Liver (tissue), 9 donors: ENCODE measurements around the gene ARVCF. TPM values are rescaled to one million over a fixed set of nuclear protein-coding genes. Genes with fewer than 3 reads are reported as not detected.

Source experiments
- DNase-seq: peaks from one replicate; pipeline ENCODE4 v3.0.0-alpha.2; 2017; ENCODE audit warnings: low spot score
- H3K27ac ChIP-seq, 2 donors: one replicate each; pipeline ENCODE4 v1.7.0; 2013; ENCODE audit warnings: inconsistent platforms in 2 of 2, low read length in 2 of 2, control low read depth in 1 of 2, low read depth in 1 of 2, mild to moderate bottlenecking in 1 of 2
- H3K27me3 ChIP-seq, 4 donors: one replicate each; pipeline versions ENCODE4 v1.6.1 to v1.7.0; 2013; ENCODE audit warnings: low read length in 3 of 4, inconsistent platforms in 1 of 4, mild to moderate bottlenecking in 1 of 4, moderate library complexity in 1 of 4; ENCODE audit not compliant: control insufficient read depth in 4 of 4, insufficient read depth in 4 of 4
- H3K36me3 ChIP-seq, 4 donors: one replicate each; pipeline versions ENCODE4 v1.6.1 to v1.7.0; 2013; ENCODE audit warnings: low read length in 3 of 4, mild to moderate bottlenecking in 3 of 4, low read depth in 1 of 4, moderate library complexity in 1 of 4; ENCODE audit not compliant: control insufficient read depth in 4 of 4, insufficient read depth in 3 of 4
- H3K4me1 ChIP-seq, 4 donors: one replicate each; pipeline versions ENCODE4 v1.6.1 to v1.7.0; 2013; ENCODE audit warnings: low read length in 3 of 4, mild to moderate bottlenecking in 3 of 4, moderate library complexity in 1 of 4; ENCODE audit not compliant: control insufficient read depth in 4 of 4, insufficient read depth in 4 of 4
- H3K4me3 ChIP-seq, 3 donors: one replicate each; pipeline versions ENCODE4 v1.6.1 to v1.7.0; 2013; ENCODE audit warnings: low read length in 3 of 3, control low read depth in 1 of 3, low read depth in 1 of 3, mild to moderate bottlenecking in 1 of 3
- H3K9ac ChIP-seq, 2 donors: one replicate each; pipeline ENCODE4 v1.7.0; 2013; ENCODE audit warnings: low read length in 2 of 2, mild to moderate bottlenecking in 2 of 2, moderate library complexity in 2 of 2, control low read depth in 1 of 2, low read depth in 1 of 2
- H3K9me3 ChIP-seq, 4 donors: one replicate each; pipeline versions ENCODE4 v1.6.1 to v1.7.0; 2013; ENCODE audit warnings: low read length in 3 of 4; ENCODE audit not compliant: control insufficient read depth in 4 of 4
- FOXA1 ChIP-seq: IDR thresholded peaks from 2 replicates; pipeline ENCODE4 v1.6.1; 2016; ENCODE audit warnings: antibody characterized with exemption
- FOXA2 ChIP-seq: IDR thresholded peaks from 2 replicates; pipeline ENCODE4 v1.6.1; 2016; ENCODE audit warnings: antibody characterized with exemption
- GABPA ChIP-seq, 2 donors: IDR thresholded peaks in 1 of 2; conservative IDR thresholded peaks in 1 of 2; 2 replicates each; pipeline ENCODE4 v1.6.1; 2016; ENCODE audit warnings: antibody characterized with exemption in 2 of 2, mild to moderate bottlenecking in 1 of 2, moderate library complexity in 1 of 2
- HNF4A ChIP-seq, 2 donors: conservative IDR thresholded peaks; 2 replicates each; pipeline ENCODE4 v1.6.1; 2016; ENCODE audit warnings: antibody characterized with exemption in 2 of 2, mild to moderate bottlenecking in 2 of 2
- HNF4G ChIP-seq: IDR thresholded peaks from 2 replicates; pipeline ENCODE4 v1.6.1; 2016; ENCODE audit warnings: antibody characterized with exemption
- JUND ChIP-seq, 2 donors: IDR thresholded peaks; 2 replicates each; pipeline ENCODE4 v1.6.1; 2016; ENCODE audit warnings: antibody characterized with exemption in 2 of 2
- NR2F2 ChIP-seq: IDR thresholded peaks from 2 replicates; pipeline ENCODE4 v1.6.1; 2016; ENCODE audit warnings: antibody characterized with exemption
- RXRA ChIP-seq, 2 donors: IDR thresholded peaks; 2 replicates each; pipeline ENCODE4 v1.6.1; 2017 to 2018; ENCODE audit warnings: antibody characterized with exemption in 2 of 2, mild to moderate bottlenecking in 1 of 2
- TAF1 ChIP-seq: conservative IDR thresholded peaks from 2 replicates; pipeline ENCODE4 v1.6.1; 2016; ENCODE audit warnings: antibody characterized with exemption, mild to moderate bottlenecking
- YY1 ChIP-seq: IDR thresholded peaks from 2 replicates; pipeline ENCODE4 v1.6.1; 2016; ENCODE audit warnings: antibody characterized with exemption, mild to moderate bottlenecking
- WGBS: extraction: QIAGEN DNeasy Blood & Tissue Kit; methylation state at CpG from one replicate; pipeline ENCODE4 v1.1.7; 2013; 5-methylcytosine and 5-hydroxymethylcytosine counted together
- polyA plus RNA-seq, 2 donors: library from polyadenylated mRNA; stranded (reverse) in 1 of 2; unstranded in 1 of 2; fragments of 200-250 nt in 1 of 2; fragments of >200 nt in 1 of 2; fragmentation: Nextera tagmentation in 1 of 2; extraction: Ambion mirVana in 1 of 2; gene quantifications; one replicate each; pipeline versions ENCODE4 v1.2.1 to v1.2.3, GENCODE V29; 2013 to 2015
- total RNA-seq, 2 donors: library from RNA; depleted of rRNA; stranded (reverse); fragments of >200 nt; gene quantifications; one replicate each; pipeline ENCODE4 v1.2.3, GENCODE V29; 2014
- TF ChIP-seq, protein P1 (sequence below): IDR thresholded peaks from 2 replicates; pipeline ENCODE4 v1.6.1; 2016; ENCODE audit warnings: antibody characterized with exemption
- TF ChIP-seq, protein P2 (sequence below): IDR thresholded peaks from 2 replicates; pipeline ENCODE4 v1.6.1; 2016; ENCODE audit warnings: antibody characterized with exemption
- TF ChIP-seq, protein P3 (sequence below): fragments of 150-350 bp; IDR thresholded peaks from 2 replicates; pipeline ENCODE4 v1.5.1; 2017; ENCODE audit warnings: improper control_type of control experiment, low read depth, low read length; ENCODE audit not compliant: missing input control
- TF ChIP-seq, protein P4 (sequence below): IDR thresholded peaks from 2 replicates; pipeline ENCODE4 v1.6.1; 2016; ENCODE audit warnings: antibody characterized with exemption, mild to moderate bottlenecking
- donor health status: healthy.
- donor health status: healthy.
- donor health status: healthy.
- donor health status: healthy.
- donor health status: healthy.

The ARVCF gene
- total and polyA plus RNA-seq, 4 donors, result 3.8 to 48.8 (median 26.1) TPM

DNA sequence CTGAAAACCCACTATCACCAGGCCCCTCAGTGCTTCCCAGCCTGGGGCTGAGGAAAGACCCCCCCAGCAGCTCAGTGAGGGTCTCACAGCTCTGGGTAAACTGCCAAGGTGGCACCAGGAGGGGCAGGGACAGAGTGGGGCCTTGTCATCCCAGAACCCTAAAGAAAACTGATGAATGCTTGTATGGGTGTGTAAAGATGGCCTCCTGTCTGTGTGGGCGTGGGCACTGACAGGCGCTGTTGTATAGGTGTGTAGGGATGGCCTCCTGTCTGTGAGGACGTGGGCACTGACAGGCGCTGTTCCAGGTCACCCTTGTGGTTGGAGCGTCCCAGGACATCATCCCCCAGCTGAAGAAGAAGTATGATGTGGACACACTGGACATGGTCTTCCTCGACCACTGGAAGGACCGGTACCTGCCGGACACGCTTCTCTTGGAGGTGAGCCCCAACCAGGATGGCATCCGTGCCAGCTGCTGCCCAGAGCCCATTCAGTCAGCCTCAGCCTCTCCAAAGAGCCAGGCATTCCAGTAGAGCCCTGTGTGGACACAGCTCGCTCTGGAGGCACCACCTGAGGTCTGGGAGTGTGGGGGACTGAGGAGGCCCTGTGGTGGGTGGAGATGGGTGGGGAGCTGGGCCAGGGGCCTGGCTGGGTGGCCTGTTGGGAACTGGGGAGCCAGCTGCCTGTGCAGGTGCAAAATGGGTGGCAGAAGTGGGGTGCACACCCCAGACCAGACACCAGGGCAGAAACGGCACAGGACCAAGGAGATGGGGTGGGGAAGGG, 52.6 kb downstream of the ARVCF start:
- no peak for TF ChIP-seq GABPA (IDR thresholded peaks at IDR 0.05 in 1 of 2, conservative IDR thresholded peaks at IDR 0.05 in 1 of 2)
- TF ChIP-seq, protein P1, sequence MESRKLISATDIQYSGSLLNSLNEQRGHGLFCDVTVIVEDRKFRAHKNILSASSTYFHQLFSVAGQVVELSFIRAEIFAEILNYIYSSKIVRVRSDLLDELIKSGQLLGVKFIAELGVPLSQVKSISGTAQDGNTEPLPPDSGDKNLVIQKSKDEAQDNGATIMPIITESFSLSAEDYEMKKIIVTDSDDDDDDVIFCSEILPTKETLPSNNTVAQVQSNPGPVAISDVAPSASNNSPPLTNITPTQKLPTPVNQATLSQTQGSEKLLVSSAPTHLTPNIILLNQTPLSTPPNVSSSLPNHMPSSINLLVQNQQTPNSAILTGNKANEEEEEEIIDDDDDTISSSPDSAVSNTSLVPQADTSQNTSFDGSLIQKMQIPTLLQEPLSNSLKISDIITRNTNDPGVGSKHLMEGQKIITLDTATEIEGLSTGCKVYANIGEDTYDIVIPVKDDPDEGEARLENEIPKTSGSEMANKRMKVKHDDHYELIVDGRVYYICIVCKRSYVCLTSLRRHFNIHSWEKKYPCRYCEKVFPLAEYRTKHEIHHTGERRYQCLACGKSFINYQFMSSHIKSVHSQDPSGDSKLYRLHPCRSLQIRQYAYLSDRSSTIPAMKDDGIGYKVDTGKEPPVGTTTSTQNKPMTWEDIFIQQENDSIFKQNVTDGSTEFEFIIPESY, result no peak
- no peak for TF ChIP-seq FOXA2
- TF ChIP-seq, protein P2, sequence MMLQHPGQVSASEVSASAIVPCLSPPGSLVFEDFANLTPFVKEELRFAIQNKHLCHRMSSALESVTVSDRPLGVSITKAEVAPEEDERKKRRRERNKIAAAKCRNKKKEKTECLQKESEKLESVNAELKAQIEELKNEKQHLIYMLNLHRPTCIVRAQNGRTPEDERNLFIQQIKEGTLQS, result no peak
- TF ChIP-seq TAF1, result no peak
- TF ChIP-seq, protein P3, sequence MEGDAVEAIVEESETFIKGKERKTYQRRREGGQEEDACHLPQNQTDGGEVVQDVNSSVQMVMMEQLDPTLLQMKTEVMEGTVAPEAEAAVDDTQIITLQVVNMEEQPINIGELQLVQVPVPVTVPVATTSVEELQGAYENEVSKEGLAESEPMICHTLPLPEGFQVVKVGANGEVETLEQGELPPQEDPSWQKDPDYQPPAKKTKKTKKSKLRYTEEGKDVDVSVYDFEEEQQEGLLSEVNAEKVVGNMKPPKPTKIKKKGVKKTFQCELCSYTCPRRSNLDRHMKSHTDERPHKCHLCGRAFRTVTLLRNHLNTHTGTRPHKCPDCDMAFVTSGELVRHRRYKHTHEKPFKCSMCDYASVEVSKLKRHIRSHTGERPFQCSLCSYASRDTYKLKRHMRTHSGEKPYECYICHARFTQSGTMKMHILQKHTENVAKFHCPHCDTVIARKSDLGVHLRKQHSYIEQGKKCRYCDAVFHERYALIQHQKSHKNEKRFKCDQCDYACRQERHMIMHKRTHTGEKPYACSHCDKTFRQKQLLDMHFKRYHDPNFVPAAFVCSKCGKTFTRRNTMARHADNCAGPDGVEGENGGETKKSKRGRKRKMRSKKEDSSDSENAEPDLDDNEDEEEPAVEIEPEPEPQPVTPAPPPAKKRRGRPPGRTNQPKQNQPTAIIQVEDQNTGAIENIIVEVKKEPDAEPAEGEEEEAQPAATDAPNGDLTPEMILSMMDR, result no peak
- no peak for TF ChIP-seq JUND (IDR thresholded peaks at IDR 0.05)
- TF ChIP-seq, protein P4, sequence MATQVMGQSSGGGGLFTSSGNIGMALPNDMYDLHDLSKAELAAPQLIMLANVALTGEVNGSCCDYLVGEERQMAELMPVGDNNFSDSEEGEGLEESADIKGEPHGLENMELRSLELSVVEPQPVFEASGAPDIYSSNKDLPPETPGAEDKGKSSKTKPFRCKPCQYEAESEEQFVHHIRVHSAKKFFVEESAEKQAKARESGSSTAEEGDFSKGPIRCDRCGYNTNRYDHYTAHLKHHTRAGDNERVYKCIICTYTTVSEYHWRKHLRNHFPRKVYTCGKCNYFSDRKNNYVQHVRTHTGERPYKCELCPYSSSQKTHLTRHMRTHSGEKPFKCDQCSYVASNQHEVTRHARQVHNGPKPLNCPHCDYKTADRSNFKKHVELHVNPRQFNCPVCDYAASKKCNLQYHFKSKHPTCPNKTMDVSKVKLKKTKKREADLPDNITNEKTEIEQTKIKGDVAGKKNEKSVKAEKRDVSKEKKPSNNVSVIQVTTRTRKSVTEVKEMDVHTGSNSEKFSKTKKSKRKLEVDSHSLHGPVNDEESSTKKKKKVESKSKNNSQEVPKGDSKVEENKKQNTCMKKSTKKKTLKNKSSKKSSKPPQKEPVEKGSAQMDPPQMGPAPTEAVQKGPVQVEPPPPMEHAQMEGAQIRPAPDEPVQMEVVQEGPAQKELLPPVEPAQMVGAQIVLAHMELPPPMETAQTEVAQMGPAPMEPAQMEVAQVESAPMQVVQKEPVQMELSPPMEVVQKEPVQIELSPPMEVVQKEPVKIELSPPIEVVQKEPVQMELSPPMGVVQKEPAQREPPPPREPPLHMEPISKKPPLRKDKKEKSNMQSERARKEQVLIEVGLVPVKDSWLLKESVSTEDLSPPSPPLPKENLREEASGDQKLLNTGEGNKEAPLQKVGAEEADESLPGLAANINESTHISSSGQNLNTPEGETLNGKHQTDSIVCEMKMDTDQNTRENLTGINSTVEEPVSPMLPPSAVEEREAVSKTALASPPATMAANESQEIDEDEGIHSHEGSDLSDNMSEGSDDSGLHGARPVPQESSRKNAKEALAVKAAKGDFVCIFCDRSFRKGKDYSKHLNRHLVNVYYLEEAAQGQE, result no peak
- TF ChIP-seq NR2F2, result no peak
- TF ChIP-seq FOXA1, result no peak
- no peak for DNase-seq
- H3K4me1 ChIP-seq, result peaks cover 29 to 71% (median 47%) of the 10 kb centered on the region in 4 donors
- H3K4me3 ChIP-seq, result no peak overlapping the region
- H3K36me3 ChIP-seq, result peaks cover 2 to 28% (median 9%) of the 10 kb centered on the region in 4 donors
- peak overlapping the region in 1 of 2 donors; percentile 58 for H3K9ac ChIP-seq
- peak overlapping the region; percentile 93 for H3K27ac ChIP-seq
- H3K9me3 ChIP-seq, result no peaks in the 10 kb centered on the region
- WGBS, result 88% methylated on average over 12 of the region's 12 CpGs
- H3K27me3 ChIP-seq, result no peaks in the 10 kb centered on the region

GRCh38 chr22:19962909-19963806, 53.5 kb downstream of the ARVCF start:
- Histone ChIP-seq H3K4me1 (peaks cover 26 to 69% (median 42%) of the 10 kb centered on the region in 4 donors), H3K9me3 (no peaks in the 10 kb centered on the region), H3K36me3 (peaks cover 0 to 28% (median 9%) of the 10 kb centered on the region in 4 donors), H3K4me3 (peak overlapping the region; percentile 33 to 53 (median 44)), H3K27ac (peak overlapping the region; percentile 93), H3K9ac (peak overlapping the region; percentile 58 to 75), H3K27me3 (no peaks in the 10 kb centered on the region)
- 44% methylated on average over 30 of the region's 30 CpGs for WGBS
- peak; percentile 61 for DNase-seq
- TF ChIP-seq HNF4A (conservative IDR thresholded peaks at IDR 0.05) (peak; percentile 75 to 90), FOXA2 (no peak), GABPA (IDR thresholded peaks at IDR 0.05 in 1 of 2, conservative IDR thresholded peaks at IDR 0.05 in 1 of 2) (no peak), HNF4G (no peak), RXRA (IDR thresholded peaks at IDR 0.05) (peak; percentile 51 to 81), FOXA1 (no peak), YY1 (peak; percentile 73), JUND (IDR thresholded peaks at IDR 0.05) (peak in 1 of 2 donors; percentile 64)
- TF ChIP-seq, protein P4, result peak; percentile 42
- TF ChIP-seq, protein P3, result no peak
